Activated T-helper 2 cell treated with anti-CD3 and anti-CD28 coated beads, Interferon-gamma antibody, Interleukin-2, Interleukin-4, amounts not matched to agents 10 μg/mL and 5 μg/mL and 100 μg/mL, durations not matched to agents 14 hours and 24 hours and 36 hours (primary cell): ENCODE results near the gene U2AF2. TPM values are rescaled to one million over a fixed set of nuclear protein-coding genes. Genes with fewer than 3 reads are reported as not detected.

Experiments
- DNase-seq: peaks from one replicate; pipeline ENCODE4 v3.0.0; 2021; ENCODE audit warnings: low spot score
- H3K27ac Mint-ChIP-seq: one replicate; pipeline ENCODE4 v1.8.0; 2021; ENCODE audit warnings: mixed read lengths
- H3K27me3 Mint-ChIP-seq: one replicate; pipeline ENCODE4 v1.8.0; 2021; ENCODE audit warnings: low read depth, mixed read lengths
- H3K36me3 Mint-ChIP-seq: one replicate; pipeline ENCODE4 v1.8.0; 2021; ENCODE audit warnings: low read depth, mixed read lengths
- H3K4me1 Mint-ChIP-seq: one replicate; pipeline ENCODE4 v1.8.0; 2021; ENCODE audit warnings: low read depth, mixed read lengths
- H3K4me3 Mint-ChIP-seq: one replicate; pipeline ENCODE4 v1.8.0; 2021; ENCODE audit warnings: low read depth, mild to moderate bottlenecking, moderate library complexity, mixed read lengths
- H3K9me3 Mint-ChIP-seq: one replicate; pipeline ENCODE4 v1.8.0; 2021; ENCODE audit warnings: mixed read lengths
- intact Hi-C: fragments of 100-400 bp; cut with micrococcal nuclease; formaldehyde crosslinking; loops from one replicate; pipeline ENCODE4 v1.15.1; 2023
- total RNA-seq: library from RNA; stranded (reverse); gene quantifications from 2 replicates; pipeline ENCODE4 v1.2.3, GENCODE V29; 2022

The U2AF2 gene
- total RNA-seq, 1 donor from 2014 or later = 351 TPM

- intact Hi-C loops = loop anchor here (10.0 kb wide), 1 partner anchor 658 kb away; the partner anchor contains the start of gene ZSCAN5A
- no peaks in the 10 kb centered on the region for H3K27me3 Mint-ChIP-seq
- H3K36me3 Mint-ChIP-seq = peaks cover 56% of the 10 kb centered on the region
- H3K9me3 Mint-ChIP-seq = no peaks in the 10 kb centered on the region
- DNase-seq = no peak
- H3K4me3 Mint-ChIP-seq = peak overlapping the region; percentile 96
- H3K27ac Mint-ChIP-seq = peak overlapping the region; percentile 99
- H3K4me1 Mint-ChIP-seq = peaks cover 24% of the 10 kb centered on the region
Observed at GRCh38 chr19:55656552-55656951, 1.7 kb downstream of the U2AF2 start.

- no peak for DNase-seq
- peak overlapping the region; percentile 96 for H3K4me3 Mint-ChIP-seq
- no peaks in the 10 kb centered on the region for H3K9me3 Mint-ChIP-seq
- peaks cover 60% of the 10 kb centered on the region for H3K36me3 Mint-ChIP-seq
- no peak overlapping the region for H3K27ac Mint-ChIP-seq
- H3K27me3 Mint-ChIP-seq = no peaks in the 10 kb centered on the region
- intact Hi-C loops = loop anchor here (10.0 kb wide), 1 partner anchor 658 kb away; the partner anchor contains the start of gene ZSCAN5A
- H3K4me1 Mint-ChIP-seq = peaks cover 27% of the 10 kb centered on the region
Observed at GRCh38 chr19:55656988-55657747, 2.3 kb downstream of the U2AF2 start.

GRCh38 chr19:55658846-55659459 is 4.1 kb downstream of the U2AF2 start:
- no peak for DNase-seq
- peaks cover 27% of the 10 kb centered on the region for H3K4me1 Mint-ChIP-seq
- no peaks in the 10 kb centered on the region for H3K9me3 Mint-ChIP-seq
- intact Hi-C loops = loop anchor here (10.0 kb wide), 1 partner anchor 656 kb away; the partner anchor contains the start of gene ZSCAN5A
- peaks cover 74% of the 10 kb centered on the region for H3K36me3 Mint-ChIP-seq
- no peak overlapping the region for H3K4me3 Mint-ChIP-seq
- H3K27me3 Mint-ChIP-seq = no peaks in the 10 kb centered on the region
- no peak overlapping the region for H3K27ac Mint-ChIP-seq

- peaks cover 82% of the 10 kb centered on the region for H3K36me3 Mint-ChIP-seq
- no peak overlapping the region for H3K27ac Mint-ChIP-seq
- H3K27me3 Mint-ChIP-seq = no peaks in the 10 kb centered on the region
- H3K4me3 Mint-ChIP-seq = no peak overlapping the region
- no peaks in the 10 kb centered on the region for H3K9me3 Mint-ChIP-seq
- peaks cover 27% of the 10 kb centered on the region for H3K4me1 Mint-ChIP-seq
- intact Hi-C loops = loop anchor here (10.0 kb wide), 1 partner anchor 655 kb away; the partner anchor contains the start of gene ZSCAN5A
- no peak for DNase-seq
Observed at GRCh38 chr19:55659822-55660221, 5.0 kb downstream of the U2AF2 start.

- Mint-ChIP-seq H3K9me3 (no peaks in the 10 kb centered on the region), H3K27ac (no peak overlapping the region), H3K36me3 (peaks cover 83% of the 10 kb centered on the region), H3K4me3 (no peak overlapping the region), H3K4me1 (peaks cover 27% of the 10 kb centered on the region), H3K27me3 (no peaks in the 10 kb centered on the region)
- intact Hi-C loops = no loop called here
- DNase-seq = no peak
Observed at GRCh38 chr19:55660404-55660803, 5.6 kb downstream of the U2AF2 start.

- no peaks in the 10 kb centered on the region for H3K27me3 Mint-ChIP-seq
- H3K36me3 Mint-ChIP-seq = peaks cover 83% of the 10 kb centered on the region
- H3K27ac Mint-ChIP-seq = no peak overlapping the region
- intact Hi-C loops = no loop called here
- H3K4me1 Mint-ChIP-seq = peaks cover 24% of the 10 kb centered on the region
- no peak overlapping the region for H3K4me3 Mint-ChIP-seq
- no peaks in the 10 kb centered on the region for H3K9me3 Mint-ChIP-seq
- no peak for DNase-seq
Observed at GRCh38 chr19:55660991-55661390, 6.2 kb downstream of the U2AF2 start.

- H3K4me3 Mint-ChIP-seq = no peak overlapping the region
Observed at GRCh38 chr19:55661826-55662225, 7.0 kb downstream of the U2AF2 start.

GRCh38 chr19:55663846-55664536 is 9.2 kb downstream of the U2AF2 start:
- no peak for DNase-seq
- intact Hi-C loops = no loop called here
- no peak overlapping the region for H3K4me3 Mint-ChIP-seq
- H3K9me3 Mint-ChIP-seq = no peaks in the 10 kb centered on the region
- H3K27ac Mint-ChIP-seq = no peak overlapping the region
- peaks cover 89% of the 10 kb centered on the region for H3K36me3 Mint-ChIP-seq
- H3K4me1 Mint-ChIP-seq = peaks cover 9% of the 10 kb centered on the region
- no peaks in the 10 kb centered on the region for H3K27me3 Mint-ChIP-seq

More at GRCh38 chr19:55661826-55662225, 7.0 kb downstream of the U2AF2 start:
- Mint-ChIP-seq H3K27ac (no peak overlapping the region), H3K9me3 (no peaks in the 10 kb centered on the region), H3K4me1 (peaks cover 21% of the 10 kb centered on the region), H3K36me3 (peaks cover 84% of the 10 kb centered on the region), H3K27me3 (no peaks in the 10 kb centered on the region)
- intact Hi-C loops = no loop called here
- no peak for DNase-seq

- Mint-ChIP-seq H3K9me3 (no peaks in the 10 kb centered on the region), H3K36me3 (peaks cover 89% of the 10 kb centered on the region), H3K27ac (no peak overlapping the region), H3K27me3 (no peaks in the 10 kb centered on the region), H3K4me1 (peaks cover 3% of the 10 kb centered on the region), H3K4me3 (no peak overlapping the region)
- DNase-seq = no peak
- intact Hi-C loops = no loop called here
Observed at GRCh38 chr19:55666343-55667005, 11.6 kb downstream of the U2AF2 start.

- intact Hi-C loops = no loop called here
- Mint-ChIP-seq H3K4me1 (peaks cover under 1% of the 10 kb centered on the region), H3K36me3 (peaks cover 88% of the 10 kb centered on the region), H3K27ac (no peak overlapping the region), H3K9me3 (no peaks in the 10 kb centered on the region), H3K27me3 (no peaks in the 10 kb centered on the region), H3K4me3 (no peak overlapping the region)
- DNase-seq = no peak
Observed at GRCh38 chr19:55667006-55667381, 12.2 kb downstream of the U2AF2 start.

GRCh38 chr19:55667511-55667910 is 12.7 kb downstream of the U2AF2 start:
- Mint-ChIP-seq H3K27me3 (no peaks in the 10 kb centered on the region), H3K27ac (no peak overlapping the region), H3K4me3 (no peak overlapping the region), H3K4me1 (no peaks in the 10 kb centered on the region), H3K9me3 (no peaks in the 10 kb centered on the region), H3K36me3 (peaks cover 88% of the 10 kb centered on the region)
- no peak for DNase-seq
- intact Hi-C loops = no loop called here

GRCh38 chr19:55667958-55668357 is 13.1 kb downstream of the U2AF2 start:
- Mint-ChIP-seq H3K27ac (no peak overlapping the region), H3K9me3 (no peaks in the 10 kb centered on the region), H3K36me3 (peaks cover 83% of the 10 kb centered on the region), H3K4me1 (no peaks in the 10 kb centered on the region), H3K4me3 (no peak overlapping the region), H3K27me3 (no peaks in the 10 kb centered on the region)
- no peak for DNase-seq
- intact Hi-C loops = no loop called here
